NCI-H146 (cell line): Measurements from ENCODE around the gene SULF2.
A peak's percentile ranks its signal among the peaks of the same experiment; 100 is the strongest.
"Not testable (repeated sequence)": the region's sequence is repeated elsewhere in the genome, so short reads cannot be mapped to it uniquely, and the experiment has no call there.

Experiments used
- DNase-seq: peaks from one replicate; lab custom pipeline; 2025; lab: John Stamatoyannopoulos, UW

Gene SULF2

GRCh38 chr20:47785311-47785853 lies at the start of gene SULF2:
SULF2 (minus strand) TSS chr20:47785481; CDS start chr20:47757363, 28,118 bp downstream.
- DNase-seq = no peak

- not testable (repeated sequence) for DNase-seq
Measured at GRCh38 chr20:47831675-47832074, 46.4 kb upstream of the SULF2 start.

GRCh38 chr20:47826716-47827115 lies 41.4 kb upstream of the SULF2 start:
- DNase-seq = not testable (repeated sequence)

GRCh38 chr20:47826006-47826405 lies 40.7 kb upstream of the SULF2 start:
- not testable (repeated sequence) for DNase-seq

GRCh38 chr20:47825011-47825762 lies 39.9 kb upstream of the SULF2 start:
- peak; percentile 8 for DNase-seq

- not testable (repeated sequence) for DNase-seq
Measured at GRCh38 chr20:47823941-47824340, 38.7 kb upstream of the SULF2 start.

- DNase-seq = no peak
Measured at GRCh38 chr20:47821481-47822100, 36.3 kb upstream of the SULF2 start.

GRCh38 chr20:47818996-47819609 lies 33.8 kb upstream of the SULF2 start:
- no peak for DNase-seq

- DNase-seq = no peak
Measured at GRCh38 chr20:47818466-47818865, 33.2 kb upstream of the SULF2 start.

- no peak for DNase-seq
Measured at GRCh38 chr20:47818016-47818415, 32.7 kb upstream of the SULF2 start.

- no peak for DNase-seq
Measured at GRCh38 chr20:47817573-47817972, 32.3 kb upstream of the SULF2 start.

- no peak for DNase-seq
Measured at GRCh38 chr20:47816487-47817451, 31.5 kb upstream of the SULF2 start.

GRCh38 chr20:47815866-47816265 lies 30.6 kb upstream of the SULF2 start:
- DNase-seq = no peak

GRCh38 chr20:47815416-47815806 lies 30.1 kb upstream of the SULF2 start:
- DNase-seq = no peak

- DNase-seq = no peak
Measured at GRCh38 chr20:47814632-47815415, 29.5 kb upstream of the SULF2 start.

GRCh38 chr20:47810721-47811347 lies 25.6 kb upstream of the SULF2 start:
- no peak for DNase-seq

- no peak for DNase-seq
Measured at GRCh38 chr20:47810116-47810677, 24.9 kb upstream of the SULF2 start.

- DNase-seq = no peak
Measured at GRCh38 chr20:47809161-47809960, 24.1 kb upstream of the SULF2 start.

- no peak for DNase-seq
Measured at GRCh38 chr20:47805951-47806350, 20.7 kb upstream of the SULF2 start.
